Hepatocyte (in vitro differentiated cells): Measurements from ENCODE around the gene DOCK7.

ENCODE experiments used
- CTCF ChIP-seq: fragments of 200-600 bp; sonication (generic); IDR thresholded peaks from 2 replicates; pipeline ENCODE4 v1.5.1; 2016; ENCODE audit warnings: antibody characterized with exemption, mild to moderate bottlenecking; ENCODE audit not compliant: poor library complexity
- EZH2 ChIP-seq: fragments of 200-600 bp; sonication (generic); IDR thresholded peaks from 2 replicates; pipeline ENCODE4 v1.6.1; 2016; ENCODE audit warnings: antibody characterized with exemption, mild to moderate bottlenecking, borderline replicate concordance

GRCh38 chr1:62585469-62586155 is 102.6 kb downstream of the DOCK7 start:
- no peak for TF ChIP-seq CTCF
- no peak for TF ChIP-seq EZH2
